Esophagus squamous epithelium (tissue), 4 donors: ENCODE data around the gene AXL.

ENCODE experiments used
- POLR2A ChIP-seq, 4 donors: fragments of 450-650 bp; IDR thresholded peaks; one replicate each; pipeline ENCODE4 v1.6.1; 2017; ENCODE audit warnings: antibody characterized with exemption in 4 of 4, mild to moderate bottlenecking in 4 of 4, moderate library complexity in 3 of 4
- TF ChIP-seq, protein P1 (sequence below), 6 experiments: fragments of 450-650 bp in 4 of 6; fragments of 200-600 bp in 2 of 6; sonication (generic) in 2 of 6; IDR thresholded peaks; one replicate each; pipeline ENCODE4 v1.5.1; 2016 to 2019; ENCODE audit warnings: antibody characterized with exemption in 6 of 6, mild to moderate bottlenecking in 4 of 6, moderate library complexity in 4 of 6

- TF ChIP-seq, protein P1, sequence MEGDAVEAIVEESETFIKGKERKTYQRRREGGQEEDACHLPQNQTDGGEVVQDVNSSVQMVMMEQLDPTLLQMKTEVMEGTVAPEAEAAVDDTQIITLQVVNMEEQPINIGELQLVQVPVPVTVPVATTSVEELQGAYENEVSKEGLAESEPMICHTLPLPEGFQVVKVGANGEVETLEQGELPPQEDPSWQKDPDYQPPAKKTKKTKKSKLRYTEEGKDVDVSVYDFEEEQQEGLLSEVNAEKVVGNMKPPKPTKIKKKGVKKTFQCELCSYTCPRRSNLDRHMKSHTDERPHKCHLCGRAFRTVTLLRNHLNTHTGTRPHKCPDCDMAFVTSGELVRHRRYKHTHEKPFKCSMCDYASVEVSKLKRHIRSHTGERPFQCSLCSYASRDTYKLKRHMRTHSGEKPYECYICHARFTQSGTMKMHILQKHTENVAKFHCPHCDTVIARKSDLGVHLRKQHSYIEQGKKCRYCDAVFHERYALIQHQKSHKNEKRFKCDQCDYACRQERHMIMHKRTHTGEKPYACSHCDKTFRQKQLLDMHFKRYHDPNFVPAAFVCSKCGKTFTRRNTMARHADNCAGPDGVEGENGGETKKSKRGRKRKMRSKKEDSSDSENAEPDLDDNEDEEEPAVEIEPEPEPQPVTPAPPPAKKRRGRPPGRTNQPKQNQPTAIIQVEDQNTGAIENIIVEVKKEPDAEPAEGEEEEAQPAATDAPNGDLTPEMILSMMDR (IDR thresholded peaks at IDR 0.05), result peak in 4 of 6 experiments; percentile 21 to 31 (median 26)
- TF ChIP-seq POLR2A (IDR thresholded peaks at IDR 0.05), result peak in 1 of 4 donors; percentile 61
Measured at GRCh38 chr19:41263850-41264580, 45.0 kb downstream of the AXL start, which contains the start of gene HNRNPUL1.
